Trophoblast cell (in vitro differentiated cells and primary cell): Measurements from ENCODE around the gene OTOG.
A peak's percentile ranks its signal among the peaks of the same experiment; 100 is the strongest.

ENCODE experiments used
- DNase-seq, 2 donors: peaks; one replicate each; pipeline ENCODE4 v3.0.0-alpha.2; 2016
- H2AFZ ChIP-seq: 2 replicates; pipeline ENCODE4 v1.6.1; 2013; ENCODE audit warnings: low read length, moderate library complexity, mild to moderate bottlenecking; ENCODE audit not compliant: insufficient read depth, poor library complexity
- H2AK5ac ChIP-seq: 2 replicates; pipeline ENCODE4 v1.6.1; 2013; ENCODE audit warnings: mild to moderate bottlenecking, low read length
- H2BK120ac ChIP-seq: 2 replicates; pipeline ENCODE4 v1.6.1; 2013; ENCODE audit warnings: low read length, mild to moderate bottlenecking, moderate library complexity; ENCODE audit not compliant: insufficient read depth, poor library complexity
- H2BK12ac ChIP-seq: 2 replicates; pipeline ENCODE4 v1.6.1; 2013; ENCODE audit warnings: mild to moderate bottlenecking, low read length, moderate library complexity
- H2BK5ac ChIP-seq: 2 replicates; pipeline ENCODE4 v1.6.1; 2013; ENCODE audit warnings: low read length, low read depth, moderate library complexity, mild to moderate bottlenecking; ENCODE audit not compliant: poor library complexity
- H3K14ac ChIP-seq: 2 replicates; pipeline ENCODE4 v1.6.1; 2013; ENCODE audit warnings: mild to moderate bottlenecking, low read length
- H3K18ac ChIP-seq: 2 replicates; pipeline ENCODE4 v1.6.1; 2013; ENCODE audit warnings: mild to moderate bottlenecking, low read length
- H3K23ac ChIP-seq: 2 replicates; pipeline ENCODE4 v1.6.1; 2013; ENCODE audit warnings: low read length
- H3K27ac ChIP-seq: 2 replicates; pipeline ENCODE4 v1.5.1; 2013; ENCODE audit warnings: low read depth, mild to moderate bottlenecking, inconsistent platforms, low read length, moderate library complexity
- H3K27me3 ChIP-seq: 2 replicates; pipeline ENCODE4 v1.6.1; 2013; ENCODE audit warnings: inconsistent platforms, mild to moderate bottlenecking, low read length, moderate library complexity; ENCODE audit not compliant: insufficient read depth
- H3K36me3 ChIP-seq, 2 experiments: 1 replicate in 1 of 2; 2 replicates in 1 of 2; pipeline ENCODE4 v1.6.1; 2013; ENCODE audit warnings: low read length in 2 of 2, mild to moderate bottlenecking in 2 of 2, moderate library complexity in 1 of 2; ENCODE audit not compliant: insufficient read depth in 2 of 2, control insufficient read depth in 1 of 2
- H3K4ac ChIP-seq: 2 replicates; pipeline ENCODE4 v1.6.1; 2013; ENCODE audit warnings: low read depth, mild to moderate bottlenecking, low read length, moderate library complexity
- H3K4me1 ChIP-seq, 2 experiments: 1 replicate in 1 of 2; 2 replicates in 1 of 2; pipeline ENCODE4 v1.6.1; 2013; ENCODE audit warnings: low read length in 2 of 2, mild to moderate bottlenecking in 2 of 2, moderate library complexity in 1 of 2; ENCODE audit not compliant: insufficient read depth in 2 of 2, control insufficient read depth in 1 of 2
- H3K4me2 ChIP-seq: 2 replicates; pipeline ENCODE4 v1.6.1; 2013; ENCODE audit warnings: inconsistent platforms, mild to moderate bottlenecking, low read length, moderate library complexity
- H3K4me3 ChIP-seq: 2 replicates; pipeline ENCODE4 v1.5.1; 2013; ENCODE audit warnings: mild to moderate bottlenecking, low read depth, low read length, inconsistent platforms
- H3K79me1 ChIP-seq: one replicate; pipeline ENCODE4 v1.6.1; 2013; ENCODE audit warnings: low read length
- H3K79me2 ChIP-seq: 2 replicates; pipeline ENCODE4 v1.6.1; 2013; ENCODE audit warnings: low read length, mild to moderate bottlenecking; ENCODE audit not compliant: control insufficient read depth, insufficient read depth, poor library complexity
- H3K9ac ChIP-seq: 2 replicates; pipeline ENCODE4 v1.6.1; 2013; ENCODE audit warnings: mild to moderate bottlenecking, low read length
- H3K9me3 ChIP-seq: 2 replicates; pipeline ENCODE4 v1.6.1; 2013; ENCODE audit warnings: low read depth, mild to moderate bottlenecking, control low read depth, inconsistent platforms, low read length; ENCODE audit not compliant: insufficient read depth
- H4K12ac ChIP-seq: 2 replicates; pipeline ENCODE4 v1.6.1; 2013; ENCODE audit warnings: low read depth, mild to moderate bottlenecking, low read length, moderate library complexity
- H4K8ac ChIP-seq: 2 replicates; pipeline ENCODE4 v1.6.1; 2013; ENCODE audit warnings: low read depth, mild to moderate bottlenecking, low read length, moderate library complexity
- H4K91ac ChIP-seq: one replicate; pipeline ENCODE4 v1.6.1; 2013; ENCODE audit warnings: low read depth, mild to moderate bottlenecking, low read length, moderate library complexity
- WGBS: extraction: QIAGEN DNeasy Blood & Tissue Kit; methylation state at CpG from one replicate; pipeline ENCODE4 v1.1.7; 2013; ENCODE audit warnings: missing lambda C conversion rate; ENCODE audit not compliant: insufficient read length, insufficient coverage; ENCODE audit errors: extremely low coverage; 5-methylcytosine and 5-hydroxymethylcytosine counted together

The OTOG gene

DNA sequence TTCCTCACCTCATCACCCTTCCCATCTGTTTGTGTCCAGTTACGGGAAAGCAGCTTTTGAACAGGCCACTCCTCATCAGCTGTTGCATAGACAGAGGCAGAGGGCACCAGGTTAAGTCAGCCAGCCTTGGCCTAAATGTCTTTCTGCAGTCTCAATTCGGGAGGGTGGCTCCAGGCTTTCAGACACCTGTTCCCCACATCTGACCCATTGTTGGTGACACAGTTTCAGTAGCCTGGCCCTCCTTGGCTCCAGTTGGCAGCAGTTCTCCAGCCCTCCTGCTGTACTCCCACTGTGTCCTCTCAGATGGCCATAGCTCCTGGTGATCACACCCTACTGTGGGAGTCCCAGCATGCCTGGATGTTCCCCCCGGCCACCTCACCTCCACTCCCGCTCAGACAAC is 101.5 kb downstream of the OTOG start:
- no peak overlapping the region for H3K27ac ChIP-seq
- no peaks in the 10 kb centered on the region for H3K36me3 ChIP-seq
- H3K4me3 ChIP-seq: no peak overlapping the region
- no peak overlapping the region for H3K4ac ChIP-seq
- H3K14ac ChIP-seq: no peak overlapping the region
- H4K12ac ChIP-seq: no peak overlapping the region
- peaks cover 3% of the 10 kb centered on the region for H3K27me3 ChIP-seq
- H4K8ac ChIP-seq: no peak overlapping the region
- no peak overlapping the region for H2AK5ac ChIP-seq
- H3K18ac ChIP-seq: no peak overlapping the region
- WGBS: no CpG with 5 or more reads among the region's 4 CpGs
- H3K79me2 ChIP-seq: no peaks in the 10 kb centered on the region
- H3K4me1 ChIP-seq: no peaks in the 10 kb centered on the region
- no peak overlapping the region for H4K91ac ChIP-seq
- DNase-seq: no peak
- no peak overlapping the region for H3K9ac ChIP-seq
- peaks cover 2% of the 10 kb centered on the region for H3K9me3 ChIP-seq
- no peak overlapping the region for H2BK12ac ChIP-seq
- H2BK120ac ChIP-seq: no peak overlapping the region
- H2AFZ ChIP-seq: no peak overlapping the region
- H2BK5ac ChIP-seq: no peak overlapping the region
- H3K4me2 ChIP-seq: no peak overlapping the region
- H3K79me1 ChIP-seq: no peaks in the 10 kb centered on the region
- H3K23ac ChIP-seq: no peak overlapping the region

DNA sequence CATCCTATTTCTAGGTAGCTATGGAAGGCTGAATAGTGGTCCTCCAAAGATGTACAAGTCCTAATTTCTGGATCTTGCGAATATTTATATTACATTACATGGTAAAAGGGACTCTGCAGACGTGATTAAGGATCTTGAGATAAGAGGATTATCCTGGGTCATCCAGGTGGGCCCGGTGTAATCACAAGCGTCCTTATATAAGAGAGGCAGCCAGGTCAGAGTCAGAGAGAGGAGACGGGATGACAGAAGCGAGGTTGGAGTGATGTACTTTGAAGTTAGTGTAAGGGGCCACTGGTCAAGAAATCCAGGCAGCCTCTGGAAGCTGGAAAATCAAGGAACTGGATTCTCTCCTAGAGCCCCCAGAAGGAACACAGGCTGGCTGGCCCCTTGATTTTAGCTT is 102.2 kb downstream of the OTOG start:
- Histone ChIP-seq H3K4ac (no peak overlapping the region), H3K9me3 (peaks cover 2% of the 10 kb centered on the region), H3K4me2 (no peak overlapping the region), H3K14ac (no peak overlapping the region), H3K27me3 (peaks cover 3% of the 10 kb centered on the region), H3K27ac (no peak overlapping the region), H3K36me3 (no peaks in the 10 kb centered on the region), H2BK120ac (no peak overlapping the region), H3K4me3 (no peak overlapping the region), H4K91ac (no peak overlapping the region), H3K9ac (no peak overlapping the region), H2AK5ac (no peak overlapping the region), H3K79me2 (no peaks in the 10 kb centered on the region), H3K4me1 (no peaks in the 10 kb centered on the region), H4K8ac (no peak overlapping the region), H3K79me1 (no peaks in the 10 kb centered on the region), H2BK5ac (no peak overlapping the region), H3K23ac (no peak overlapping the region), H4K12ac (no peak overlapping the region), H2BK12ac (no peak overlapping the region), H3K18ac (no peak overlapping the region), H2AFZ (no peak overlapping the region)
- no CpG with 5 or more reads among the region's 6 CpGs for WGBS
- DNase-seq: no peak

DNA sequence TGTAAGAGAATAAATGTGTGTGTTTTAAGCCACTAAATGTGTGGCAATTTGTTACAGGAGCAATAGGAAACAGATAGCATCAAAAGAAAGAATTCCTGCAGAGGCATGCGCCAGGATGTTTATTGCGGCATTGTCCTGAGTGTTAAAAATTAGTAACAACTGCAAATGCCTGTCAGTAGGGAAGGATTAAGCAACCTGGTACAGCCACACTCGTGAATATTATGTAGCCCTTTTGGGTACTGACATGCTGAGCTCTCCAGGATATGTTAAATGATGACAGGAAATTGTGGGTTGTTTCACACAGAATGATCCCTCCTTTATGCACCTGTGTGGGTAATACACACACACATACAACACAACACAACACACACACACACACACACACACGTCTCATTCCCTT is 102.6 kb downstream of the OTOG start:
- no peak overlapping the region for H3K4me3 ChIP-seq
- H3K9ac ChIP-seq: no peak overlapping the region
- no peak overlapping the region for H4K91ac ChIP-seq
- no peak overlapping the region for H3K27ac ChIP-seq
- H3K14ac ChIP-seq: no peak overlapping the region
- no peak overlapping the region for H2BK12ac ChIP-seq
- H2AK5ac ChIP-seq: no peak overlapping the region
- H2BK5ac ChIP-seq: no peak overlapping the region
- DNase-seq: peak; percentile 68 to 81
- no peaks in the 10 kb centered on the region for H3K4me1 ChIP-seq
- H3K18ac ChIP-seq: no peak overlapping the region
- WGBS: no CpG with 5 or more reads among the region's 4 CpGs
- H3K4ac ChIP-seq: no peak overlapping the region
- peaks cover 2% of the 10 kb centered on the region for H3K9me3 ChIP-seq
- no peak overlapping the region for H2BK120ac ChIP-seq
- H3K36me3 ChIP-seq: no peaks in the 10 kb centered on the region
- peaks cover 3% of the 10 kb centered on the region for H3K27me3 ChIP-seq
- no peaks in the 10 kb centered on the region for H3K79me1 ChIP-seq
- H3K79me2 ChIP-seq: no peaks in the 10 kb centered on the region
- no peak overlapping the region for H4K12ac ChIP-seq
- H4K8ac ChIP-seq: no peak overlapping the region
- no peak overlapping the region for H3K4me2 ChIP-seq
- H3K23ac ChIP-seq: no peak overlapping the region
- H2AFZ ChIP-seq: no peak overlapping the region

DNA sequence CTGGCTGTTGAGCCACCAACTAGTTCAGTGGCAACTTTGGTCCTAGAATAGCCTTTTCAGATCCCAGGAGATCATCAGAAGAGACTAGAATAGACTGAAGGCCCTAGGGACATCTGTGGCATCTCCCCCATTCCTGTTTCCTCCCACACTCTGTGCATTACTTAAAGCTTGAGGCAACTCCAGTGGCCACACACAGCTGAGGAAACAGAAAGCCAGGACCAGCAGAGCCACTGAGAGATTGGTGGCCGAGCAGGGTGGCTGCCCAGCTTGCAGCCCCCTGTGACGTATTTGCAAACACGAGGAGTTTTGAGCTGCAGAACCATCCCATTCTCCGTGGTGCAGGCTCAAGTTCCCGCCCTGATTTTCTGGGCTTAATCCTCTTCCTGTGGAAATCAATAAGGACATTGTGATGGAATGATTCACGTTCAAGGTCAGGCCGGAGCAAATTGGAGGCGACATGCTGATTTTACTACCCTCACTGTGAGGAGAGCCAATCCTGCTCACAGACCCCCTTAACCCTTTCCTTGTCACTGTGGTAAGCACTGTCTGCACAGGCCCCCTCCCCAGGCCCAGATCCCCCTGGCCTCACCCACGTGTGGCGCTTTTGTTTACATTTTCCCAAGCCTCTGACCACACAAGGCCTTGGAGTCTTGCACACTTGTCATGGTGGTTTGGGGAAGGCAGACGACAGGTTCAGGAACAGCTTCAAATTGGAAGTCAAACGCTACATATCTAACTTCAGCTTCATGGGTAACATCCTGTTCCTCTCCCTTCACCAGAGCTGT is 103.3 kb downstream of the OTOG start:
- Histone ChIP-seq H3K14ac (no peak overlapping the region), H2BK12ac (no peak overlapping the region), H3K36me3 (no peaks in the 10 kb centered on the region), H4K12ac (no peak overlapping the region), H4K91ac (no peak overlapping the region), H3K27me3 (peaks cover 3% of the 10 kb centered on the region), H2AFZ (no peak overlapping the region), H2AK5ac (no peak overlapping the region), H3K9me3 (peaks cover 2% of the 10 kb centered on the region), H3K4ac (no peak overlapping the region), H4K8ac (no peak overlapping the region), H3K23ac (no peak overlapping the region), H3K4me3 (no peak overlapping the region), H3K4me2 (no peak overlapping the region), H3K4me1 (no peaks in the 10 kb centered on the region), H3K79me1 (no peaks in the 10 kb centered on the region), H3K79me2 (no peaks in the 10 kb centered on the region), H3K27ac (no peak overlapping the region), H2BK5ac (no peak overlapping the region), H3K9ac (no peak overlapping the region), H2BK120ac (no peak overlapping the region), H3K18ac (no peak overlapping the region)
- DNase-seq: no peak
- no CpG with 5 or more reads among the region's 12 CpGs for WGBS
